Astrocyte of the hippocampus (primary cell): ENCODE data around the gene COL26A1.
"Not testable (repeated sequence)": the region's sequence is repeated elsewhere in the genome, so short reads cannot be mapped to it uniquely, and the experiment has no call there.

ENCODE experiments used
- DNase-seq: peaks from one replicate; pipeline ENCODE4 v3.0.0; 2011; ENCODE audit warnings: low read depth, low spot score

COL26A1 gene

DNA sequence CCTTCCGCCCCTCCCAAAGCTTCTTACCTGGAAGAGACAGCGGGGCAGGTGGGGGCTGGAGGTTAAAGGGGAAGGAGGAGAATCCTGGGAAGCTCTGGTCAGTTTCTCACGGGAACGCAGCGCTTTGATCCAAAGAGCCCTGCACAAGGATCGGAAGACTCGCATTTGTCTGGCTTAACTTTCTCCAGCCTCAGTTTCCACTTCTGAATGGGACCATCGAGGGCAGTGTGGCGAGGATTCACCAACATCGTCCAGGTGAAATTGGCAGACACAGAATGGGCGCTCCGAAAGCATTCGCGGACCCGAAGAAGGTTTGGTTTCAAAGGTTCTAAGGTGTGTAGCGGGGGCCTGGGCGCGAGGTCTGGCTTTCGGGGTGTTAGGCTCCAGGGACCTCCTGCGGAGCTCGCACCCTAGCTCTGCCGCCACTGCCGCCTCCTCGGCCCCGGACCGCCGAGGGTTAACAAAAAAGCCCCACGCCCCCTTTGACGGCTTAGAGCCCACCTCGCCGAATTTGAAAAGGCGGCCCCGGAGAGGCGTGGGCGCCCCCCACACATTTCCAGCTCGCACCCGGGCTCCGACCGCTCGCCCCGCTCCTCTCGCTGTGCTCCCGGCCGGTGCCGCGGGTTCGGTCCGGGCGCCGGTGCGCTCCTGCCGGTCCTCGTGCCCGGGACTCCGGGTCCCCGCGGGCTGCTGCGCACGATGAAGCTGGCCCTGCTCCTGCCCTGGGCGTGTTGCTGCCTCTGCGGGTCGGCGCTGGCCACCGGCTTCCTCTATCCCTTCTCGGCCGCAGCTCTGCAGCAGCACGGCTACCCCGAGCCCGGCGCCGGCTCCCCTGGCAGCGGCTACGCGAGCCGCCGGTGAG is at the start of gene COL26A1:
COL26A1 (plus strand) TSS at position 542 of the 862 bp plus-strand sequence; CDS start at position 700, 158 bp downstream.
- peak; percentile 80 for DNase-seq

DNA sequence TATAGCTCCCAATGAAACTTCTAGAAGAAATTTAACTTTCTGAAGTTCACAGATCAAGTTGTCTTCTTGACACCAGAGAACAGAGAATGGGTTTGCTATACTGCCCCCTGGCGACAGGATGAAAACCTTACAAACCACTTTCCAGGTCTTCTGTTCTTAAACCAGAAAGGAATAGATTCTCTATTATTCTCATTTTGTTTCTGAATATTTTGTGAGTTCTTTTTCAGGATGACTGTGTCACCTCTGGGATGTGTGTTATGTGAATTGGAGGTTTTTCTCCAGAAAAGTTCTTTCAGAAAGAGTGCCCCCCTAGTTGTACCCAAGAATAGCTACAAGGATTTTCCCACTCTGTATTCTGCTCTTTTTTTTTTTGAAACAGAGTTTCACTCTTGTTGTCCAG is 47.3 kb upstream of the COL26A1 start:
- peak; percentile 58 for DNase-seq

DNA sequence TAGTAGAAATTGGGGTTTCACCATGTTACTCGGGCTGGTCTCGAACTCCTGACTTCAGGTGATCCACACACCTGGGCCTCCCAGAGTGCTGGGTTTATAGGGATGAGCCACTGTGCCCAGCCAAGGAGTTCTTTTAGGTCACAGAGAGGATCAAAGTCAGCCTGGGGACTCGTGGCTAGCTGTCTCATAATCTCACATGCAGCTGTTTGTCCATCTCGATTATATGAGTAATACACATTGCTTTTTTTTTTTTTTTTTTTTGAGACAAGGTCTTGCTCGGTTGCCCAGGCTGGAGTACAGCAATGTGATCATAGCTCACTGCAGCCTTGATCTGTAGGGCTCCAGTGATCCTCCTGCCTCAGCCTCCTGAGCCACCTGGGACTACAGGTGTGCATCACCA is 43.3 kb upstream of the COL26A1 start:
- no peak for DNase-seq

GRCh38 chr7:101321491-101322401 is 40.9 kb upstream of the COL26A1 start, which contains the start of gene IFT22:
Gene IFT22, minus strand, starts transcription at chr7:101321812. Its CDS starts 103 bp downstream, at chr7:101321709.
- DNase-seq, result peak; percentile 97

GRCh38 chr7:101328159-101328558 is 34.5 kb upstream of the COL26A1 start:
- no peak for DNase-seq

GRCh38 chr7:101330011-101330484 is 32.6 kb upstream of the COL26A1 start:
- no peak for DNase-seq

- DNase-seq, result no peak
These were observed 30.6 kb upstream of the COL26A1 start for GRCh38 chr7:101332026-101332425.

- no peak for DNase-seq
These were observed 28.8 kb upstream of the COL26A1 start for GRCh38 chr7:101333912-101334311.

DNA sequence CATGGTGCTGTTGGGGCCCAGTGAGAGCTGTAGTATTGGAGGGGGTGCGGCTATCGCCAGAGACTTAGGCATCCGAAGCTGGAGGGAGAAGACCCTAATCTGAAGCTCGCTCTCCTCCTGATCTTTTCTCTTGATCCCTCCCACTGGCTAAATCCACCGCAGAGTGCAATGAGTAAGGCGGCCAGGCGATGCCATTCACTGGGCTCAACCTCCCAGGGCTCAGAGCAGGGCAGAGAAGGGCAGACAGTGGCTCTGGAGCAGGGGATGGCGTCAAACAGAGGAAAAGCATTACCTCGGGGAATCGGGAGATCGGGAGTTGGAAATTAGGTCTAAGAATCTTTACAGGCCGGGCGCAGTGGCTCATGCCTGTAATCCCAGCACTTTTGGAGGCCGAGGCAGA is 22.3 kb upstream of the COL26A1 start:
- DNase-seq, result no peak

- DNase-seq, result no peak
These were observed 19.8 kb upstream of the COL26A1 start for GRCh38 chr7:101342892-101343291.

DNA sequence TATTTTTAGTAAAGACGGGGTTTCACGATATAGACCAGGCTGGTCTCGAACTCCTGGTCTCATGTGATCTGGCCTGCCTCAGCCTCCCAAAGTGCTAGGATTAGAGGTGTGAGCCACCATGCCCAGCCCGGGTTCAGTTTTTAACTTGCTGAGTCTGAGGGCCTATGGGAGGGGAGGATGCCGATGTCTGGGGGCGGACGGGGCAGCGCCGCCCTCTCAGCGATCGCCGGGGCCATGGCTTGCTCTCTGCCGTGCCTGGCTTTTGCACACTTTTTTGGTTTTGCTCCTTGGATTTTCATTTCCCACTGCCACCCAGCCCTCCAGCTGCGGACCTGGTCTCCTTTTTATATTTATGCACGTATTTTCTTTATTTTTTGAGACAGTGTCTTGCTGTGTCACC is 15.2 kb upstream of the COL26A1 start:
- DNase-seq, result no peak

DNA sequence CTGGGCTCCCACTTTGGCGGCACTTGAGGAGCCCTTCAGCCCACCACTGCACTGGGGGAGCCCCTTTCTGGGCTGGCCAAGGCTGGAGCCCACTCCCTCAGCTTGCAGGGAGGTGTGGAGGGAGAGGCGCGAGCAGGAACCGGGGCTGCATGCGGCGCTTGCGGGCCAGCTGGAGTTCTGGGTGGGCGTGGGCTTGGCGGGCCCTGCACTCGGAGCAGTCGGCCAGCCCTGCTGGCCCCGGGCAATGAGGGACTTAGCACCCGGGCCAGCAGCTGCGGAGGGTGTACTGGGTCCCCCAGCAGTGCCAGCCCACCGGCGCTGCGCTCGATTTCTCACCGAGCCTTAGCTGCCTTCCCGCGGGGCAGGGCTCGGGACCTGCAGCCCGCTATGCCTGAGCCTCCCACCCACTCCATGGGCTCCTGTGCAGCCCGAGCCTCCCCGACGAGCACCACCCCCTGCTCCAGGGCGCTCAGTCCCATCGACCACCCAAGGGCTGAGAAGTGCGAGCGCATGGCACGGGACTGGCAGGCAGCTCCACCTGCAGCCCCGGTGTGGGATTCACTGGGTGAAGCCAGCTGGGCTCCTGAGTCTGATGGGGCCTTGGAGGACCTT is 14.1 kb upstream of the COL26A1 start:
- DNase-seq, result not testable (repeated sequence)

DNA sequence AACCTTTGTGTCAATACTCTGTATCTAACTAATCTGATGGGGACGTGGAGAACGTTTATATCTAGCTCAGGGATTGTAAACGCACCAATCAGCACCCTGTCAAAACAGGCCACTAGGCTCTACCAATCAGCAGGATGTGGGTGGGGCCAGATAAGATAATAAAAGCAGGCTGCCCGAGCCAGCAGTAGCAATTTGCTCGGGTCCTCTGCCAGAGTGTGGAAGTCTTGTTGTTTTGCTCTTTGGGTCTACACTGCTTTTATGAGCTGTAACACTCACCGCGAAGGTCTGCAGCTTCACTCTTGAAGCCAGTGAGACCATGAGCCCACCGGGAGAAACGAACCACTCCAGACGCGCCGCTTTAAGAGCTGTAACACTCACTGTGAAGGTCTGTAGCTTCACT is 13.4 kb upstream of the COL26A1 start:
- DNase-seq, result not testable (repeated sequence)

DNA sequence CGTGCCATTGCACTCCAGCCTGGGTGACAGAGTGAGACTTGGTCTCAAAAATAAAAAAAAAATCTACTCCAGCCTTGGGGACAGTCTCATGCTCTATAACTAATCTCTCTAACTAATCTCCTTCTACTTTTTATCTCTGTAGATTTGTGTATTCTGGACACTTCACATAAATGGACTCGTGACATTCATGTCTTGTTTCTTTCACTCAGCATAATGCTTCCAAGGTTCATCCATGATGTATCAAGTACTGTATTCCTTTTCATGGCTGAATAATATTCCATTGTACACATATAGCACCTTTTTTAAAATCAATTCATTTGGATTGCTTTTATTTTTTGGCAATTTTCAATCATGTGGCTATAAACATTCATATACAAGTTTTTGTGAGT is 9.8 kb upstream of the COL26A1 start:
- DNase-seq, result no peak

GRCh38 chr7:101357433-101357832 is 5.2 kb upstream of the COL26A1 start:
- DNase-seq, result no peak

DNA sequence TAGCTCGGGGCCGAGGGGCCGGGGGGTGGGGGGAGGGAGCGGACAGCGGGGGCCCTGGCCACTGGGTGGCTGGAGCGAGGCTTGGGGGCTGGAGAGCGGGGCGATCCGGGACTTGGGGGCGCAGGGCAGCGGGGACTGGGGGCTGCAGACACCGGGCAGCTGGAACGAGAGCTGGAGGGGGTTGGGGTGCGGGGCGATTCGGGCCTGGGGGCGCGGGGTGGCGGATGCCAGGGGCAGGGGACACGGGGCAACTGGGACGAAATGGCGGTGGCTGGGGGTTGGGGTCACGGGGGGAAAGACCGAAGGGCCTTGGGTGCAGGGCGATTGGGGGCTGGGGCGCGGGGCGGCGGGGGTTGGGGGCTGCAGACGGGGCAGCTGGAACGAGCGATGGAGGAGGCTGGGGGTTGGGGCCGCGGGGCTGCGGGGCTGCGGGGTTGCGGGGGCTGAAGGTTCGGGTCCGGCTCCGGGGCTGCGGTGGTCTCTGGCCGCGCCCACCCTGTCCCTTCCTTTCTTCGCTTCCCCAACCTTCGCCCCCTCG is 590 bp downstream of the COL26A1 start:
- no peak for DNase-seq

- DNase-seq, result peak; percentile 90
These were observed 1.2 kb downstream of the COL26A1 start for GRCh38 chr7:101363734-101364374.

GRCh38 chr7:101365956-101366355 is 3.3 kb downstream of the COL26A1 start:
- no peak for DNase-seq

- DNase-seq, result no peak
These were observed 5.0 kb downstream of the COL26A1 start for GRCh38 chr7:101367676-101368075.

DNA sequence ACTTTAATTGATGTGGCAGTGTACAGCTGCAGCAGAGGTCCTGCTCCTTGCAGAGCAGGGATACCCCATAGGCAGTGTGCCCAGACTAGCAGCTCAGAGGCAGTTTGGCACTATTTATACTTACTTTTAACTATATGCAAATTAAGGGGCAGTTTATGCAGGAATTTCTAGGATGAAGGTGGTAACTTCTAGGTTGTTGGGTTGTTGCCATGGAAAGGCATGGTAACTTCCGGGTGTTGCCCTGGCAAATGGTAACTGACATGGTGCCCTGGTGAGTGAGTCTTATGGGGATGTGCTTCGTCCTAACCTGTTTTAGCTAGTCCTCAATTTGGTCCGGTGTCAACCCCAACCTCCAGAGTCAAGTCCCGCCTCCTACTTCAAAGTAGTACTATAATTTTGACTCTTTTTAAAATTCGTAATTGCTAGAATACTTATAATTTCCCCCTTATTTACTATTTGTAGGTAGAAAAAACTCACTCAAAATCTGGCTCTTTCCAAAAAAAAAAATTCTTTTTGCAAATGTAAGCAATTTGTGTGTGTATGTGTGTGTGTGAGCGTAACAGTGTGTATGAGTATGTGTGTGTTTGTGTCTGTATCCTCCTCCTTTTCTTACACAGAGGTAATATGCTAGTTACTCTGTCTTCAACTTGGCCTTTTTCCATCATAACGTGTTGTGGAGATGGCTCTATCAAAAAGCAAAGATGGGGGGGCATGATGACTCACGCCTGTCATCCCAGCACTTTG is 5.9 kb downstream of the COL26A1 start:
- no peak for DNase-seq
